Endodermal cell (in vitro differentiated cells): Measurements from ENCODE around the gene TAAR6. TPM values are rescaled to one million over a fixed set of nuclear protein-coding genes. Genes with fewer than 3 reads are reported as not detected.

Experiments used
- DNase-seq: peaks from one replicate; pipeline ENCODE4 v3.0.0-alpha.2; 2017
- H3K27ac ChIP-seq: 2 replicates; pipeline ENCODE4 v1.5.1; 2013; ENCODE audit warnings: mild to moderate bottlenecking, low read depth, low read length, moderate library complexity
- H3K27me3 ChIP-seq: 2 replicates; pipeline ENCODE4 v1.6.1; 2013; ENCODE audit warnings: mild to moderate bottlenecking, low read length, moderate library complexity; ENCODE audit not compliant: insufficient read depth, control insufficient read depth, poor library complexity, severe bottlenecking
- H3K36me3 ChIP-seq: 2 replicates; pipeline ENCODE4 v1.7.0; 2013; ENCODE audit warnings: mild to moderate bottlenecking, low read length, moderate library complexity; ENCODE audit not compliant: control insufficient read depth, insufficient read depth
- H3K4me1 ChIP-seq: one replicate; pipeline ENCODE4 v1.7.0; 2013; ENCODE audit warnings: low read length; ENCODE audit not compliant: control insufficient read depth, insufficient read depth
- H3K4me3 ChIP-seq: 2 replicates; pipeline ENCODE4 v1.5.1; 2013; ENCODE audit warnings: mild to moderate bottlenecking, low read length, moderate library complexity
- H3K9ac ChIP-seq: 2 replicates; pipeline ENCODE4 v1.6.1; 2013; ENCODE audit warnings: mild to moderate bottlenecking, low read length, moderate library complexity; ENCODE audit not compliant: poor library complexity, severe bottlenecking; ENCODE audit errors: extremely low read depth
- H3K9me3 ChIP-seq: 2 replicates; pipeline ENCODE4 v1.6.1; 2013; ENCODE audit warnings: mild to moderate bottlenecking, low read length, moderate library complexity; ENCODE audit not compliant: control insufficient read depth
- H3K27ac Mint-ChIP-seq: 2 replicates; pipeline ENCODE4 v1.8.0; 2020; ENCODE audit warnings: mixed read lengths
- H3K27me3 Mint-ChIP-seq: 2 replicates; pipeline ENCODE4 v1.8.0; 2021; ENCODE audit warnings: mild to moderate bottlenecking, mixed read lengths; ENCODE audit not compliant: insufficient read depth
- H3K36me3 Mint-ChIP-seq: 2 replicates; pipeline ENCODE4 v1.8.0; 2020; ENCODE audit warnings: low read depth, mixed read lengths
- H3K4me1 Mint-ChIP-seq: 2 replicates; pipeline ENCODE4 v1.8.0; 2020; ENCODE audit warnings: mixed read lengths
- H3K4me3 Mint-ChIP-seq: 2 replicates; pipeline ENCODE4 v1.8.0; 2020; ENCODE audit warnings: mild to moderate bottlenecking, moderate library complexity, mixed read lengths
- H3K9me3 Mint-ChIP-seq: 2 replicates; pipeline ENCODE4 v1.8.0; 2020; ENCODE audit warnings: mild to moderate bottlenecking, mixed read lengths
- WGBS, 2 experiments: methylation state at CpG; one replicate each; pipeline versions ENCODE4 v1.1.5 to v1.1.7; 2013; ENCODE audit warnings: missing lambda C conversion rate in 2 of 2, mixed read lengths in 1 of 2; ENCODE audit not compliant: insufficient coverage in 1 of 2, insufficient read length in 1 of 2; 5-methylcytosine and 5-hydroxymethylcytosine counted together
- total RNA-seq, 2 donors: library from RNA; stranded (reverse); fragmentation: NEBNext Ultra II Directional in 1 of 2; extraction: Animal tissue kit (Norgen Biotek cat#: 25700) in 1 of 2; gene quantifications; 2 replicates in 1 of 2; 3 replicates in 1 of 2; pipeline ENCODE4 v1.2.1, GENCODE V29; 2021
- TF ChIP-seq, protein P1 (sequence below): fragments of 200-600 bp; sonication (generic); conservative IDR thresholded peaks from 2 replicates; pipeline ENCODE4 v1.5.0; 2021; ENCODE audit warnings: antibody characterized with exemption, mild to moderate bottlenecking

Gene TAAR6
- total RNA-seq, 2 donors from 2014 or later = not detected

DNA sequence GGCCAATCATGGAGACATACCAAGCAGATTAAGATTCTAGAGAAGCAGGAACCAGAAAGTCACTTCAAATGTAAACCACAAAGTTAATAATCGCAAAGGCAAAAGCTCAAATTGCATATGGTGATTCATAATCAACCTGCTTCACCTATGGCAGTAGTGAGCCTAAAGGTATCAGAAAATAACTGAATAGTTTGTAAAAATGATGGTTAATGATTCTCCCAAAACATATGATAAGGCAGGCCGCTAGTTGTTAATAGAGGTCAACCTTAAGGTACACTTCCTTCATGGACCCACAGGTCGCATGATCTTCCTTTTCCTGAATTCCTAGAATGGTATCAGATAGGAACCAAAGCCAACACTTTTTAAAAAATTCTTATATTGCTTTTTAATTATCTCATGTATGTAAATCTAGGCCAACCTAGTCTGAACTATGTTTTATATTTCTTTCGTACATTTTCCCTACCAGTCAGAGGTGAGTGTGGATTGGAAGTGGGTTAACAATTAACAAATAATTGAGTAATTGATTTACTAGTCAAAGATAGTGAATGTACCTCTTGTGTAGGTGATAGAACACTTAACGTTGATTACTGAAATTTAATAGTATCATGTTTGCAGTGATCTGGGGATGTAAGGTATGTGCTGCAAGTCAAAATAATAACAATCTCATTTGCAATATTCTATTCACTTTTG is 37.6 kb downstream of the TAAR6 start:
- Histone ChIP-seq H3K4me1 (no peaks in the 10 kb centered on the region), H3K9me3 (no peaks in the 10 kb centered on the region), H3K9ac (no peak overlapping the region), H3K27ac (no peak overlapping the region), H3K27me3 (no peaks in the 10 kb centered on the region), H3K4me3 (no peak overlapping the region), H3K36me3 (no peaks in the 10 kb centered on the region)
- DNase-seq = no peak
- H3K27ac Mint-ChIP-seq = no peak overlapping the region
- peaks cover 2% of the 10 kb centered on the region for H3K9me3 Mint-ChIP-seq
- 60 to 94% methylated on average over 1 to 5 of the region's 5 CpGs for WGBS, 2 experiments
- H3K27me3 Mint-ChIP-seq = peaks cover 1% of the 10 kb centered on the region
- H3K4me3 Mint-ChIP-seq = no peak overlapping the region
- no peaks in the 10 kb centered on the region for H3K36me3 Mint-ChIP-seq
- TF ChIP-seq, protein P1, sequence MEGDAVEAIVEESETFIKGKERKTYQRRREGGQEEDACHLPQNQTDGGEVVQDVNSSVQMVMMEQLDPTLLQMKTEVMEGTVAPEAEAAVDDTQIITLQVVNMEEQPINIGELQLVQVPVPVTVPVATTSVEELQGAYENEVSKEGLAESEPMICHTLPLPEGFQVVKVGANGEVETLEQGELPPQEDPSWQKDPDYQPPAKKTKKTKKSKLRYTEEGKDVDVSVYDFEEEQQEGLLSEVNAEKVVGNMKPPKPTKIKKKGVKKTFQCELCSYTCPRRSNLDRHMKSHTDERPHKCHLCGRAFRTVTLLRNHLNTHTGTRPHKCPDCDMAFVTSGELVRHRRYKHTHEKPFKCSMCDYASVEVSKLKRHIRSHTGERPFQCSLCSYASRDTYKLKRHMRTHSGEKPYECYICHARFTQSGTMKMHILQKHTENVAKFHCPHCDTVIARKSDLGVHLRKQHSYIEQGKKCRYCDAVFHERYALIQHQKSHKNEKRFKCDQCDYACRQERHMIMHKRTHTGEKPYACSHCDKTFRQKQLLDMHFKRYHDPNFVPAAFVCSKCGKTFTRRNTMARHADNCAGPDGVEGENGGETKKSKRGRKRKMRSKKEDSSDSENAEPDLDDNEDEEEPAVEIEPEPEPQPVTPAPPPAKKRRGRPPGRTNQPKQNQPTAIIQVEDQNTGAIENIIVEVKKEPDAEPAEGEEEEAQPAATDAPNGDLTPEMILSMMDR = no peak
- H3K4me1 Mint-ChIP-seq = peaks cover 4% of the 10 kb centered on the region

DNA sequence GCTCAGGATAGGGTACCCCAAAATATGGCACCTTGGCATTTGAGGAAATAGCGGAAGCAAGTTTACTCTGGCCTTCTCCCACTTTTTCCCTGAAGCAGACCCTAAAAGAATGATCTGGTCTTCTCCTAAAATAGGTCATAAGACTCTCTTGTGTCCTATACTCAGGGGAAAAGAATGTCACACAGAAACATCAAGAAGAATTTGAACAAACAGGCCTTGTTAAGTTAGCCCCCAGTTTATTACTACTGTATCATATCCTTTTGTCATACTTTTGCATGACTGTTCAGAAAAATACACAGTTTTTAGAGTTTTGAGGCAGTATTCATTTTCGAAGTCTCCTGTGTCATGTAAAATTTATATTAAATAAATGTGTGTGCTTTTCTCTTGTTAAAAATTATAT is 41.5 kb downstream of the TAAR6 start:
- no peak overlapping the region for H3K9ac ChIP-seq
- no peak overlapping the region for H3K4me3 ChIP-seq
- no peaks in the 10 kb centered on the region for H3K9me3 Mint-ChIP-seq
- no peak overlapping the region for H3K4me3 Mint-ChIP-seq
- H3K36me3 Mint-ChIP-seq = no peaks in the 10 kb centered on the region
- H3K4me1 Mint-ChIP-seq = peaks cover 6% of the 10 kb centered on the region
- no peaks in the 10 kb centered on the region for H3K9me3 ChIP-seq
- peaks cover 5% of the 10 kb centered on the region for H3K27me3 Mint-ChIP-seq
- no peak overlapping the region for H3K27ac Mint-ChIP-seq
- no peaks in the 10 kb centered on the region for H3K4me1 ChIP-seq
- TF ChIP-seq, protein P1 = no peak
- 98 to 100% methylated on average over 1 to 2 of the region's 2 CpGs for WGBS, 2 experiments
- no peak for DNase-seq
- no peaks in the 10 kb centered on the region for H3K36me3 ChIP-seq
- H3K27ac ChIP-seq = no peak overlapping the region
- no peaks in the 10 kb centered on the region for H3K27me3 ChIP-seq

DNA sequence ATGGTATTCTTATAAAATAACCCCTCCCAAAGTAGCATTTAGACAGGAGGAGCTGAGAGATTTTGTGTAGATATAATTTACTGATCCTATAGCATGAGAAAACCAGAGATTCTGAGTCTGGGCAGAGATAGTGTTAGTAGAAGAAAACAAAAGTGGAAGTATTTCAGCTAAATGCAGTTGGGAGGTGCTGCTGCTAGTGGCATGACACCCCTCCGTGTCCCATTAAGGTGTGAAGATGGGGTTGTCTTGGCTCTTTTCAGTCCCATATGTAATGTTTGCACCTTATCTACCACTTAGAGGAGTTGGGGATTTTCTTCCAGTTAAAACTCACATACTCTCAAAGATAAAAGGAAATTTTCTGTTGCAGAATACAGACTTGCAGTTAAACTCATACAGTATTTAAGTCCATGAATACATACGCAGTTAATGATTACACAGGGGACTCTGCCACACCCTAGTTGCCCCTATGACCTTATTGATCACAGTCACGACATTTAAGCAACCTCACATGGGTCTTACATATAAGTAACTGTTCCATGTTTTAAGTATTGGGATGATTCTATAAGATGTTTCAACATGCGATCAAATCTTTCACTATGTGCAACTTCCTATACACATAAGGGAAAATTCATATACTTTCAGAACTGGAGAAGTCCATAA is 42.5 kb downstream of the TAAR6 start:
- Mint-ChIP-seq H3K4me1 (peaks cover 6% of the 10 kb centered on the region), H3K4me3 (no peak overlapping the region), H3K9me3 (no peaks in the 10 kb centered on the region), H3K27ac (no peak overlapping the region), H3K36me3 (no peaks in the 10 kb centered on the region), H3K27me3 (peaks cover 10% of the 10 kb centered on the region)
- DNase-seq = no peak
- TF ChIP-seq, protein P1 = no peak
- Histone ChIP-seq H3K4me3 (no peak overlapping the region), H3K9me3 (no peaks in the 10 kb centered on the region), H3K9ac (no peak overlapping the region), H3K4me1 (no peaks in the 10 kb centered on the region), H3K27me3 (no peaks in the 10 kb centered on the region), H3K27ac (no peak overlapping the region), H3K36me3 (no peaks in the 10 kb centered on the region)
- 77 to 100% methylated on average over 1 to 2 of the region's 4 CpGs for WGBS, 2 experiments
